Nephron (organoid): ENCODE results near the gene SRSF4.
"Not testable (repeated sequence)": the region's sequence is repeated elsewhere in the genome, so short reads cannot be mapped to it uniquely, and the experiment has no call there.

ENCODE experiments used
- H3K27ac Mint-ChIP-seq, 3 experiments: 2 replicates each; pipeline ENCODE4 v1.8.0; 2020; ENCODE audit warnings: mixed read lengths in 3 of 3, mild to moderate bottlenecking in 2 of 3, moderate library complexity in 1 of 3
- H3K27me3 Mint-ChIP-seq: 2 replicates; pipeline ENCODE4 v1.8.0; 2021; ENCODE audit warnings: low read depth, mild to moderate bottlenecking, moderate library complexity, mixed read lengths
- H3K36me3 Mint-ChIP-seq: 2 replicates; pipeline ENCODE4 v1.8.0; 2020; ENCODE audit warnings: low read depth, mixed read lengths
- H3K4me1 Mint-ChIP-seq: 2 replicates; pipeline ENCODE4 v1.8.0; 2020; ENCODE audit warnings: mixed read lengths
- H3K4me3 Mint-ChIP-seq, 3 experiments: 2 replicates each; pipeline ENCODE4 v1.8.0; 2020; ENCODE audit warnings: mild to moderate bottlenecking in 3 of 3, mixed read lengths in 3 of 3, moderate library complexity in 2 of 3
- H3K9me3 Mint-ChIP-seq: 2 replicates; pipeline ENCODE4 v1.8.0; 2020; ENCODE audit warnings: mixed read lengths
- CTCF ChIP-seq, 3 experiments: fragments of 200-600 bp; sonication (generic); IDR thresholded peaks; one replicate each; pipeline ENCODE4 v1.5.0; 2021; ENCODE audit warnings: antibody characterized with exemption in 3 of 3; ENCODE audit not compliant: unreplicated experiment in 3 of 3

SRSF4 gene

GRCh38 chr1:29133861-29134694, 47.6 kb downstream of the SRSF4 start:
- TF ChIP-seq CTCF (IDR thresholded peaks at IDR 0.05; ENCODE audit: unreplicated experiment in 3 of 3), result no peak
- no peak overlapping the region for H3K4me3 Mint-ChIP-seq
- H3K27ac Mint-ChIP-seq, result peak overlapping the region in 1 of 3 experiments; percentile 51
- H3K9me3 Mint-ChIP-seq, result no peaks in the 10 kb centered on the region
- H3K36me3 Mint-ChIP-seq, result no peaks in the 10 kb centered on the region
- H3K4me1 Mint-ChIP-seq, result peaks cover 14% of the 10 kb centered on the region
- H3K27me3 Mint-ChIP-seq, result peaks cover 5% of the 10 kb centered on the region

DNA sequence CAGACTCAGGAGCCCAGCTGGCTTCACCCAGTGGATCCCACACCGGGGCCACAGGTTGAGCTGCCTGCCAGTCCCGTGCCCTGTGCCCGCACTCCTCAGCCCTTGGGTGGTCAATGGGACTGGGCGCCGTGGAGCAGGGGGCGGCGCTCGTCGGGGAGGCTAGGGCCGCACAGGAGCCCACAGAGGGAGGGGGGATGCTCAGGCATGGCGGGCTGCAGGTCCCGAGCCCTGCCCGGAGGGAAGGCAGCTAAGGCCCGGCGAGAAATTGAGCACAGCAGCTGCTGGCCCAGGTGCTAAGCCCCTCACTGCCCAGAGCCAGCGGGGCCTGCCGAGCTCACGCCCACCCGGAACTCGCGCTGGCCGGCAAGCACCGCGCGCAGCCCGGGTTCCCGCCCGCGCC, 50.6 kb downstream of the SRSF4 start:
- not testable (repeated sequence) for H3K36me3 Mint-ChIP-seq, H3K4me3 Mint-ChIP-seq, H3K27ac Mint-ChIP-seq, H3K4me1 Mint-ChIP-seq, H3K9me3 Mint-ChIP-seq
- H3K27me3 Mint-ChIP-seq, result peaks cover 13% of the 10 kb centered on the region

- Mint-ChIP-seq H3K27me3 (peaks cover 24% of the 10 kb centered on the region), H3K4me1 (peaks cover 12% of the 10 kb centered on the region), H3K36me3 (no peaks in the 10 kb centered on the region), H3K9me3 (no peaks in the 10 kb centered on the region), H3K27ac (peak overlapping the region in 2 of 3 experiments; percentile 23 to 31), H3K4me3 (no peak overlapping the region)
- TF ChIP-seq CTCF (IDR thresholded peaks at IDR 0.05; ENCODE audit: unreplicated experiment in 3 of 3), result no peak
Observed at GRCh38 chr1:29129916-29130315, 51.8 kb downstream of the SRSF4 start.

DNA sequence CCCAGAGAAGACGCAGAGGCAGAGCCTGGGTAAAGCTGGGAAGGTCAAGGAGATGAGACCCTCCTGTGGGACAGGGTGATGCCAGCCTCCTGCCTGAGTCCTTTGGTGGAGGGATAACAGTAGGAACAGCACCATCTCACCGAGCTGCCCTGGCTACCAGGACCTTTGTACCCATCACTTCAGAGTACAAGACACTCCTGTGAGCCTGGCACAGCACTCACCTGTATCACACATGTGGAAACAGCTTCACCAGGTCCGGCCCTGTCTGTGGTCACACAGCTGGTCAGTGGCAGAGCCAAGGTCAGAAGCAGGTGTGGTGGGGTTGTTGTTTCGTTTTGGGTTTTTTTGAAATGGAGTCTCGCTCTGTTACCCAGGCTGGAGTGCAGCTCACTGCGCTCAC, 53.0 kb downstream of the SRSF4 start:
- TF ChIP-seq CTCF (IDR thresholded peaks at IDR 0.05; ENCODE audit: unreplicated experiment in 3 of 3), result no peak

DNA sequence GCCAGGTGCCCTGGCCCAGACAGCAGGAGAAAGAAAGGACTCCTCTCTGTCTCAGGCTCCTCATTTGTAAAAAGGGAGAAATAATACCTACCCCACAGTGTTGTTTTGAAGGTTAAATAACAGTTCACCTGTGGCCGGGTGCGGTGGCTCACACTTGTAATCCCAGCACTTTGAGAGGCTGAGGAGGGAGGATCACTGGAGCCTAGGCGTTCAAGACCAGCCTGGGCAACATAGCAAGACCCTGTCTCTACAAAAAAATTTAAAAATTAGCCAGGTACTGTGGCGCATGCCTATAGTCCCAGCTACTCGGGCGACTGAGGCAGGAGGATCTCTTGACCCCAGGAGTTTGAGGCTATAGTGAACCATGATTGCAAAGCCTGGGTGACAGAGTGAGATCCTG, 55.5 kb downstream of the SRSF4 start:
- peaks cover 8% of the 10 kb centered on the region for H3K4me1 Mint-ChIP-seq
- H3K27ac Mint-ChIP-seq, result peak overlapping the region; percentile 95 to 98 (median 95)
- peak overlapping the region; percentile 85 to 91 (median 89) for H3K4me3 Mint-ChIP-seq

More for the DNA sequence above, 53.0 kb downstream of the SRSF4 start:
- H3K4me1 Mint-ChIP-seq, result peaks cover 12% of the 10 kb centered on the region
- H3K36me3 Mint-ChIP-seq, result no peaks in the 10 kb centered on the region
- H3K27ac Mint-ChIP-seq, result no peak overlapping the region
- no peaks in the 10 kb centered on the region for H3K9me3 Mint-ChIP-seq
- H3K27me3 Mint-ChIP-seq, result peaks cover 28% of the 10 kb centered on the region
- no peak overlapping the region for H3K4me3 Mint-ChIP-seq

DNA sequence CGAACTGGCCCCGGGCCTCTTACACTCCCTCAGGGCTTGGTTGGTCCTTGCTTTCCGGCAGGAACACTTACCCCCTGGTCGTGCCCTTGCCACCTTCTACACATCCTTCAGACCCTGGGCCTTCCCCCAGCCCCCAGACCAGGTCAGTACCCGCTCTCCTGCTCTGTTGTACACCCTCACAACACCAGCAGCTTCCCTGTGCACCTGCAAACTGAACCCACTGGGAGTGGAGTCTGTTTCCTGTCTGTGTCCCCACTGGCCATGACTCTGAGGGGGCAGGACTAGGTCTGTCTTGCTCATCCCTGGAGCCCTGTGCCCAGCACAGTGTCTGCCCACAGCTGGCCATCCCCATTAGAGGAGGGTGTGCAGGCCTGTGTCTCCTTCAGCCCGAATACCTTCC, 55.9 kb downstream of the SRSF4 start:
- Mint-ChIP-seq H3K27ac (peak overlapping the region; percentile 95 to 98 (median 95)), H3K9me3 (no peaks in the 10 kb centered on the region), H3K27me3 (peaks cover 39% of the 10 kb centered on the region), H3K36me3 (no peaks in the 10 kb centered on the region), H3K4me3 (peak overlapping the region; percentile 85 to 91 (median 89)), H3K4me1 (peaks cover 8% of the 10 kb centered on the region)
- no peak for TF ChIP-seq CTCF (IDR thresholded peaks at IDR 0.05; ENCODE audit: unreplicated experiment in 3 of 3)

More for the DNA sequence above, 55.5 kb downstream of the SRSF4 start:
- Mint-ChIP-seq H3K27me3 (peaks cover 36% of the 10 kb centered on the region), H3K36me3 (no peaks in the 10 kb centered on the region), H3K9me3 (no peaks in the 10 kb centered on the region)
- TF ChIP-seq CTCF (IDR thresholded peaks at IDR 0.05; ENCODE audit: unreplicated experiment in 3 of 3), result no peak
